Neural cell (in vitro differentiated cells): Measurements from ENCODE around the gene MAP4K5.
A peak's percentile ranks its signal among the peaks of the same experiment; 100 is the strongest.

Source experiments
- CTCF ChIP-seq: fragments of 450-650 bp; IDR thresholded peaks from 2 replicates; pipeline ENCODE4 v1.5.1; 2014; ENCODE audit warnings: antibody characterized with exemption, mild to moderate bottlenecking, moderate library complexity; ENCODE audit not compliant: poor library complexity, severe bottlenecking
- EP300 ChIP-seq: fragments of 450-650 bp; conservative IDR thresholded peaks from 2 replicates; pipeline ENCODE4 v1.6.1; 2014; ENCODE audit warnings: antibody characterized with exemption, mild to moderate bottlenecking, moderate library complexity; ENCODE audit not compliant: poor library complexity, severe bottlenecking
- EZH2 ChIP-seq: fragments of 200-600, 300-800 bp; shearing (Covaris generic), sonication (generic); IDR thresholded peaks from 2 replicates; pipeline ENCODE4 v1.6.1; 2014; ENCODE audit warnings: antibody characterized with exemption, low read length, borderline replicate concordance, mild to moderate bottlenecking; ENCODE audit not compliant: insufficient read depth, poor library complexity, severe bottlenecking
- POLR2AphosphoS5 ChIP-seq: IDR thresholded peaks from 2 replicates; pipeline ENCODE4 v1.6.1; 2012
- TAF1 ChIP-seq: IDR thresholded peaks from 2 replicates; pipeline ENCODE4 v1.6.1; 2012; ENCODE audit warnings: low read depth

DNA sequence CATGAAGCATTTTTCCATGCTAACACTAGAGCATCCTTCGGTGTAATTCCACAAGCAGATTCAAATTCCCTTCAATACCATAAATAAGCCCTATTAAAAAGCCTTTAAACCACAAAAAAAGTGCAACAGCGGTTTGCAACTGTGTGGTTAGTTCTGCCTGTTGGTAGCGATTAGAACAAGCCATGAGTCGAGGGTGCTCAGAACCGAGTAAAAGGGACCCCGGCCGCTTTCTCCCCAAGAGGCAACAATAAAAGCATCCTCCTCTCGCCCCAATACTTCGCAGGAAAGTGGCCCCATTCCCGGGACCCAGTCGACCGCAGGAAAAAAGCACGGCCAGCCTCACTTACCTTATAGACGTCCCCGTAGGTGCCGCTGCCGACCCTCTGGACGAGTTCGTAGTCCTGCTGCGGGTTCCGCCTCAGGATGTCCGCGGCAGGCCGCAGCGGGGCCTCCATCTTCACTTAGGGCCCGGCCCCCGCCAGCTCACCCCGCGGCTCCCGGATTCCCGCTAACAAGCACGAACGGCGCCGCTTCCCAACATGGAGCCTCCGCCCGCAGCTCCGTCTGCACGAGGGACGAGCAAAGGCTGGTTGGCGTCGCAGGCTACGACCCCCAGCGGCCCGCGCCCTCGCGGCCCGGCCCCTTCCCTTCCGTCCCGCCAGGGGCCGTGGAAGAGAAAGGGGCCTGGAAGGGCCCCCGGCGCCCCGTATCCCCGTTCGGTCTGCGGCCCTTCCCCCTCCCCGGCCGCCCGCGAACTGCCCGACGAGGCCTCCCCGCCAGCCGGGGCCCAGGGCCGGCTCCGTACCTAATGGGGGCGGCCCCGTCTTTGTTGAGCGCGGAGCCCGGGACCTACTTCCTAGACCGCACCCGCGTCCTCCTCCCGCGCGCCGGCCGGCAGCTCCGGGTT is 521 bp downstream of the MAP4K5 start:
- no peak for TF ChIP-seq CTCF
- TF ChIP-seq EZH2, result no peak
- TF ChIP-seq POLR2AphosphoS5, result no peak
- no peak for TF ChIP-seq EP300
- TF ChIP-seq TAF1, result peak; percentile 33
